Measurements from ENCODE around the gene PLPPR3. TPM values are rescaled to one million over a fixed set of nuclear protein-coding genes. Genes with fewer than 3 reads are reported as not detected.
A peak's percentile ranks its signal among the peaks of the same experiment; 100 is the strongest.

Gene PLPPR3
- total and polyA plus RNA-seq, 9 of the 15 experiments (the other 6 are each of a cell fraction or from before 2014, with no cell fraction given): 0.01 to 48.2 (median 8.6) TPM

DNA sequence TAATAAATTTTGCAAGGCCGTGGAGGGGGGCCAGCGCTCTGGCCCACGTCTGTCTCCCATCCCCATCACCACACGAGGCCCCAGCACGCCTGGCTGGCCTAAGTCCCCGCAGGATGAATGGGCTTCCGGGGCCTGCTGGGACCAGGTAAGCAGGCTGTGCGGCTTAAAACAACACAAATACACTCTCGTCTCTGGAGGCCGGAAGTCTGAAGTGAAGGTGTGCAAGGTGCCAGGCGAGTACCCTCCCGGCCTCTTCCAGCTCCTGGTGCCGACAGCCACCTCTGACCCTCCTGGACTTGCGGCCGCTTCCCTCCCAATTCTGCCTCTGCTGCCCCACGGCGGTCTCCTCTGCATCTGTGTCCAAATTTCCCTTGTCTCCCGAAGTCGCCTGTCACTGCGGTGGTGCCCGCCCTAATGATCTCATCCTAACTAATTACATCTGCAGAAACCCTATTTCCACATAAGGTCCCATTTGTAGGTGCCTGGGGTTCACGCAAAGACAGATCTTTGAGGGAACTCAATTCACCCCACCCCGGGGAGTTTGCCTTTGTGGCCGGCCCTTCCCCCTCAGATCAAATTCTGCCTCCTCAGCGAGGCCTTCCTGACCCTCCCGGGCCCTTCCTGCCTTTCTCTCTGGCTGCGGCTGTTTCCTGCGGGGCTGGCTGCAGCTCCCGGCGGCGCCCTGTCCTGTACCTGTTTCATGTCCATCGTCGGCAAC, 32.6 kb downstream of the PLPPR3 start (continued):
- TF ChIP-seq, protein P1, sequence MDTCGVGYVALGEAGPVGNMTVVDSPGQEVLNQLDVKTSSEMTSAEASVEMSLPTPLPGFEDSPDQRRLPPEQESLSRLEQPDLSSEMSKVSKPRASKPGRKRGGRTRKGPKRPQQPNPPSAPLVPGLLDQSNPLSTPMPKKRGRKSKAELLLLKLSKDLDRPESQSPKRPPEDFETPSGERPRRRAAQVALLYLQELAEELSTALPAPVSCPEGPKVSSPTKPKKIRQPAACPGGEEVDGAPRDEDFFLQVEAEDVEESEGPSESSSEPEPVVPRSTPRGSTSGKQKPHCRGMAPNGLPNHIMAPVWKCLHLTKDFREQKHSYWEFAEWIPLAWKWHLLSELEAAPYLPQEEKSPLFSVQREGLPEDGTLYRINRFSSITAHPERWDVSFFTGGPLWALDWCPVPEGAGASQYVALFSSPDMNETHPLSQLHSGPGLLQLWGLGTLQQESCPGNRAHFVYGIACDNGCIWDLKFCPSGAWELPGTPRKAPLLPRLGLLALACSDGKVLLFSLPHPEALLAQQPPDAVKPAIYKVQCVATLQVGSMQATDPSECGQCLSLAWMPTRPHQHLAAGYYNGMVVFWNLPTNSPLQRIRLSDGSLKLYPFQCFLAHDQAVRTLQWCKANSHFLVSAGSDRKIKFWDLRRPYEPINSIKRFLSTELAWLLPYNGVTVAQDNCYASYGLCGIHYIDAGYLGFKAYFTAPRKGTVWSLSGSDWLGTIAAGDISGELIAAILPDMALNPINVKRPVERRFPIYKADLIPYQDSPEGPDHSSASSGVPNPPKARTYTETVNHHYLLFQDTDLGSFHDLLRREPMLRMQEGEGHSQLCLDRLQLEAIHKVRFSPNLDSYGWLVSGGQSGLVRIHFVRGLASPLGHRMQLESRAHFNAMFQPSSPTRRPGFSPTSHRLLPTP (IDR thresholded peaks at IDR 0.05; ENCODE audit: borderline replicate concordance, extremely low read depth, insufficient read length): no peak
- peak; percentile 62; the same call in 1 of the 2 replicates for TF ChIP-seq L3MBTL2 (IDR thresholded peaks at IDR 0.05)
- TF ChIP-seq, protein P2, sequence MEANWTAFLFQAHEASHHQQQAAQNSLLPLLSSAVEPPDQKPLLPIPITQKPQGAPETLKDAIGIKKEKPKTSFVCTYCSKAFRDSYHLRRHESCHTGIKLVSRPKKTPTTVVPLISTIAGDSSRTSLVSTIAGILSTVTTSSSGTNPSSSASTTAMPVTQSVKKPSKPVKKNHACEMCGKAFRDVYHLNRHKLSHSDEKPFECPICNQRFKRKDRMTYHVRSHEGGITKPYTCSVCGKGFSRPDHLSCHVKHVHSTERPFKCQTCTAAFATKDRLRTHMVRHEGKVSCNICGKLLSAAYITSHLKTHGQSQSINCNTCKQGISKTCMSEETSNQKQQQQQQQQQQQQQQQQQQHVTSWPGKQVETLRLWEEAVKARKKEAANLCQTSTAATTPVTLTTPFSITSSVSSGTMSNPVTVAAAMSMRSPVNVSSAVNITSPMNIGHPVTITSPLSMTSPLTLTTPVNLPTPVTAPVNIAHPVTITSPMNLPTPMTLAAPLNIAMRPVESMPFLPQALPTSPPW (CRISPR knock-in tag; IDR thresholded peaks at IDR 0.05): peak; percentile 55
- TF ChIP-seq, protein P3, sequence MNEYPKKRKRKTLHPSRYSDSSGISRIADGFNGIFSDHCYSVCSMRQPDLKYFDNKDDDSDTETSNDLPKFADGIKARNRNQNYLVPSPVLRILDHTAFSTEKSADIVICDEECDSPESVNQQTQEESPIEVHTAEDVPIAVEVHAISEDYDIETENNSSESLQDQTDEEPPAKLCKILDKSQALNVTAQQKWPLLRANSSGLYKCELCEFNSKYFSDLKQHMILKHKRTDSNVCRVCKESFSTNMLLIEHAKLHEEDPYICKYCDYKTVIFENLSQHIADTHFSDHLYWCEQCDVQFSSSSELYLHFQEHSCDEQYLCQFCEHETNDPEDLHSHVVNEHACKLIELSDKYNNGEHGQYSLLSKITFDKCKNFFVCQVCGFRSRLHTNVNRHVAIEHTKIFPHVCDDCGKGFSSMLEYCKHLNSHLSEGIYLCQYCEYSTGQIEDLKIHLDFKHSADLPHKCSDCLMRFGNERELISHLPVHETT (CRISPR knock-in tag; conservative IDR thresholded peaks at IDR 0.05 in 1 of 2, IDR thresholded peaks at IDR 0.05 in 1 of 2): 0 out of 4 replicates have a peak, but pooled peaks of 1 of the 2 experiments have one; percentile 7
- TF ChIP-seq ZNF436 (CRISPR knock-in tag; IDR thresholded peaks at IDR 0.05): no peak
- no peak for TF ChIP-seq ZKSCAN8 (CRISPR knock-in tag; IDR thresholded peaks at IDR 0.05)
- TF ChIP-seq FOSL1 (tag; conservative IDR thresholded peaks at IDR 0.05): peak; percentile 32; the same call in 1 of the 2 replicates
- no peak for TF ChIP-seq SRSF7 (optimal IDR thresholded peaks at IDR 0.05; ENCODE audit: low read depth, low read length)
- TF ChIP-seq TAF1 (IDR thresholded peaks at IDR 0.05; ENCODE audit: control insufficient read depth, extremely low read depth, insufficient read depth, low read length, severe bottlenecking): peak; percentile 30
- TF ChIP-seq, protein P4, sequence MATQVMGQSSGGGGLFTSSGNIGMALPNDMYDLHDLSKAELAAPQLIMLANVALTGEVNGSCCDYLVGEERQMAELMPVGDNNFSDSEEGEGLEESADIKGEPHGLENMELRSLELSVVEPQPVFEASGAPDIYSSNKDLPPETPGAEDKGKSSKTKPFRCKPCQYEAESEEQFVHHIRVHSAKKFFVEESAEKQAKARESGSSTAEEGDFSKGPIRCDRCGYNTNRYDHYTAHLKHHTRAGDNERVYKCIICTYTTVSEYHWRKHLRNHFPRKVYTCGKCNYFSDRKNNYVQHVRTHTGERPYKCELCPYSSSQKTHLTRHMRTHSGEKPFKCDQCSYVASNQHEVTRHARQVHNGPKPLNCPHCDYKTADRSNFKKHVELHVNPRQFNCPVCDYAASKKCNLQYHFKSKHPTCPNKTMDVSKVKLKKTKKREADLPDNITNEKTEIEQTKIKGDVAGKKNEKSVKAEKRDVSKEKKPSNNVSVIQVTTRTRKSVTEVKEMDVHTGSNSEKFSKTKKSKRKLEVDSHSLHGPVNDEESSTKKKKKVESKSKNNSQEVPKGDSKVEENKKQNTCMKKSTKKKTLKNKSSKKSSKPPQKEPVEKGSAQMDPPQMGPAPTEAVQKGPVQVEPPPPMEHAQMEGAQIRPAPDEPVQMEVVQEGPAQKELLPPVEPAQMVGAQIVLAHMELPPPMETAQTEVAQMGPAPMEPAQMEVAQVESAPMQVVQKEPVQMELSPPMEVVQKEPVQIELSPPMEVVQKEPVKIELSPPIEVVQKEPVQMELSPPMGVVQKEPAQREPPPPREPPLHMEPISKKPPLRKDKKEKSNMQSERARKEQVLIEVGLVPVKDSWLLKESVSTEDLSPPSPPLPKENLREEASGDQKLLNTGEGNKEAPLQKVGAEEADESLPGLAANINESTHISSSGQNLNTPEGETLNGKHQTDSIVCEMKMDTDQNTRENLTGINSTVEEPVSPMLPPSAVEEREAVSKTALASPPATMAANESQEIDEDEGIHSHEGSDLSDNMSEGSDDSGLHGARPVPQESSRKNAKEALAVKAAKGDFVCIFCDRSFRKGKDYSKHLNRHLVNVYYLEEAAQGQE (IDR thresholded peaks at IDR 0.05; ENCODE audit: borderline replicate concordance): 0 out of 2 replicates have a peak, but pooled peaks have one; percentile 18
- TF ChIP-seq, protein P4 (CRISPR knock-in tag; IDR thresholded peaks at IDR 0.05; ENCODE audit: low read depth): no peak
- TF ChIP-seq RNF2 (IDR thresholded peaks at IDR 0.05): 0 out of 2 replicates have a peak, but pooled peaks have one; percentile 14

Measured in K562 (cell line).